CD4-positive, alpha-beta T cell treated with Interleukin-15 for 4 hours (primary cell): ENCODE results near the gene SFXN4.
A peak's percentile ranks its signal among the peaks of the same experiment; 100 is the strongest.
"Not testable (repeated sequence)": the region's sequence is repeated elsewhere in the genome, so short reads cannot be mapped to it uniquely, and the experiment has no call there.

Experiments used
- DNase-seq: peaks from one replicate; pipeline ENCODE4 v3.0.0-alpha.2; 2020; ENCODE audit warnings: low spot score

Gene SFXN4

GRCh38 chr10:119190954-119191785 is 25.7 kb upstream of the SFXN4 start:
- no peak for DNase-seq

- DNase-seq = no peak
Measured at GRCh38 chr10:119190353-119190752, 24.8 kb upstream of the SFXN4 start.

GRCh38 chr10:119189811-119190282 is 24.3 kb upstream of the SFXN4 start:
- no peak for DNase-seq

GRCh38 chr10:119183664-119184412 is 18.3 kb upstream of the SFXN4 start:
- no peak for DNase-seq

- DNase-seq = not testable (repeated sequence)
Measured at GRCh38 chr10:119180850-119181400, 15.4 kb upstream of the SFXN4 start.

- peak; percentile 88 for DNase-seq
Measured at GRCh38 chr10:119178372-119179119, 13.0 kb upstream of the SFXN4 start, which contains the start of gene PRDX3. Gene PRDX3 (minus strand): TSS chr10:119178812. CDS start chr10:119178790, 22 bp downstream.

GRCh38 chr10:119177708-119178371 is 12.3 kb upstream of the SFXN4 start:
- DNase-seq = peak; percentile 8

- no peak for DNase-seq
Measured at GRCh38 chr10:119176166-119176565, 10.7 kb upstream of the SFXN4 start.

- no peak for DNase-seq
Measured at GRCh38 chr10:119174109-119174508, 8.6 kb upstream of the SFXN4 start.

- DNase-seq = no peak
Measured at GRCh38 chr10:119167041-119167440, 1.5 kb upstream of the SFXN4 start.

GRCh38 chr10:119166564-119166963 is 1.1 kb upstream of the SFXN4 start:
- no peak for DNase-seq

- DNase-seq = no peak
Measured at GRCh38 chr10:119166118-119166500, 595 bp upstream of the SFXN4 start.

- no peak for DNase-seq
Measured at GRCh38 chr10:119162452-119163092, 2.9 kb downstream of the SFXN4 start.

- DNase-seq = no peak
Measured at GRCh38 chr10:119161680-119162451, 3.6 kb downstream of the SFXN4 start.

GRCh38 chr10:119159332-119159731 is 6.2 kb downstream of the SFXN4 start:
- no peak for DNase-seq

- no peak for DNase-seq
Measured at GRCh38 chr10:119153661-119154060, 11.9 kb downstream of the SFXN4 start.

GRCh38 chr10:119153041-119153440 is 12.5 kb downstream of the SFXN4 start:
- no peak for DNase-seq

- DNase-seq = not testable (repeated sequence)
Measured at GRCh38 chr10:119151601-119152000, 13.9 kb downstream of the SFXN4 start.

GRCh38 chr10:119149729-119150128 is 15.8 kb downstream of the SFXN4 start:
- DNase-seq = no peak

GRCh38 chr10:119149157-119149556 is 16.4 kb downstream of the SFXN4 start:
- DNase-seq = no peak
